Hepatocyte (in vitro differentiated cells): ENCODE data around the gene TIE1. TPM values are rescaled to one million over a fixed set of nuclear protein-coding genes. Genes with fewer than 3 reads are reported as not detected.
A peak's percentile ranks its signal among the peaks of the same experiment; 100 is the strongest.

Experiments used
- DNase-seq: peaks from one replicate; pipeline ENCODE4 v3.0.0-alpha.2; 2016; ENCODE audit warnings: low spot score
- H2AFZ ChIP-seq: fragments of 200-600 bp; sonication (generic); 2 replicates; pipeline ENCODE4 v1.6.0; 2016; ENCODE audit warnings: antibody characterized with exemption, mild to moderate bottlenecking
- H3K27ac ChIP-seq: fragments of 200-600 bp; sonication (generic); 2 replicates; pipeline ENCODE4 v1.5.1; 2016; ENCODE audit warnings: mild to moderate bottlenecking
- H3K27me3 ChIP-seq: fragments of 200-600 bp; sonication (generic); 2 replicates; pipeline ENCODE4 v1.6.1; 2016
- H3K36me3 ChIP-seq: fragments of 200-600 bp; sonication (generic); replicated peaks from 2 replicates; pipeline ENCODE4 v1.5.1; 2016; ENCODE audit warnings: low read depth; ENCODE audit not compliant: insufficient read depth
- H3K4me1 ChIP-seq: fragments of 200-600 bp; sonication (generic); 2 replicates; pipeline ENCODE4 v1.5.1; 2016; ENCODE audit warnings: mild to moderate bottlenecking, moderate library complexity; ENCODE audit not compliant: insufficient read depth
- H3K4me2 ChIP-seq: fragments of 200-600 bp; sonication (generic); 2 replicates; pipeline ENCODE4 v1.6.0; 2016
- H3K4me3 ChIP-seq: fragments of 200-600 bp; sonication (generic); 2 replicates; pipeline ENCODE4 v1.5.1; 2016; ENCODE audit warnings: mild to moderate bottlenecking
- H3K79me2 ChIP-seq: fragments of 200-600 bp; sonication (generic); 2 replicates; pipeline ENCODE4 v1.6.0; 2017; ENCODE audit warnings: mild to moderate bottlenecking
- H3K9me2 ChIP-seq: fragments of 200-600 bp; sonication (generic); replicated peaks from 2 replicates; pipeline ENCODE4 v1.6.0; 2017; ENCODE audit warnings: mild to moderate bottlenecking; ENCODE audit not compliant: insufficient read depth
- H3K9me3 ChIP-seq: fragments of 200-600 bp; sonication (generic); 2 replicates; pipeline ENCODE4 v1.5.1; 2016; ENCODE audit warnings: low read depth, mild to moderate bottlenecking
- H4K20me1 ChIP-seq: fragments of 200-600 bp; sonication (generic); 2 replicates; pipeline ENCODE4 v1.6.0; 2016; ENCODE audit warnings: mild to moderate bottlenecking; ENCODE audit not compliant: insufficient read depth, poor library complexity, severe bottlenecking
- CTCF ChIP-seq: fragments of 200-600 bp; sonication (generic); IDR thresholded peaks from 2 replicates; pipeline ENCODE4 v1.5.1; 2016; ENCODE audit warnings: antibody characterized with exemption, mild to moderate bottlenecking; ENCODE audit not compliant: poor library complexity
- EZH2 ChIP-seq: fragments of 200-600 bp; sonication (generic); IDR thresholded peaks from 2 replicates; pipeline ENCODE4 v1.6.1; 2016; ENCODE audit warnings: antibody characterized with exemption, mild to moderate bottlenecking, borderline replicate concordance
- EZH2phosphoT487 ChIP-seq: fragments of 200-600 bp; sonication (generic); IDR thresholded peaks from one replicate; pipeline ENCODE4 v1.6.1; 2018; ENCODE audit warnings: antibody characterized with exemption, mild to moderate bottlenecking, low read depth, moderate library complexity; ENCODE audit not compliant: unreplicated experiment, severe bottlenecking
- WGBS: methylation state at CpG from one replicate; pipeline ENCODE4 v1.1.6; 2016; ENCODE audit warnings: low lambda C conversion rate; ENCODE audit errors: missing lambda C conversion rate; 5-methylcytosine and 5-hydroxymethylcytosine counted together
- polyA plus RNA-seq: library from polyadenylated mRNA; unstranded; fragments of >200 nt; fragmentation: Nextera tagmentation; extraction: Ambion mirVana; gene quantifications from 2 replicates; pipeline ENCODE4 v1.2.1, GENCODE V29; 2016
- total RNA-seq: library from RNA; depleted of rRNA; stranded (reverse); fragments of >200 nt; gene quantifications from 2 replicates; pipeline ENCODE4 v1.2.3, GENCODE V29; 2014

The TIE1 gene
- total and polyA plus RNA-seq, 2 experiments from 2014 or later: 0.33 to 1.2 TPM

GRCh38 chr1:43296207-43296606 is 4.6 kb upstream of the TIE1 start:
- H3K9me3 ChIP-seq: no peaks in the 10 kb centered on the region
- no peak for DNase-seq
- no peaks in the 10 kb centered on the region for H3K79me2 ChIP-seq
- no peaks in the 10 kb centered on the region for H4K20me1 ChIP-seq
- H3K36me3 ChIP-seq: no peaks in the 10 kb centered on the region
- no peak overlapping the region for H3K4me3 ChIP-seq
- WGBS: 72% methylated on average over 1 of the region's 1 CpG
- H3K27ac ChIP-seq: peak overlapping the region; percentile 68
- TF ChIP-seq EZH2: no peak
- TF ChIP-seq EZH2phosphoT487: no peak
- no peak for TF ChIP-seq CTCF
- no peaks in the 10 kb centered on the region for H3K27me3 ChIP-seq
- H3K9me2 ChIP-seq: no peaks in the 10 kb centered on the region
- peak overlapping the region; percentile 60 for H2AFZ ChIP-seq
- peak overlapping the region; percentile 21 for H3K4me2 ChIP-seq
- H3K4me1 ChIP-seq: peaks cover 18% of the 10 kb centered on the region

GRCh38 chr1:43298055-43298454 is 2.7 kb upstream of the TIE1 start:
- no peaks in the 10 kb centered on the region for H3K79me2 ChIP-seq
- H3K9me2 ChIP-seq: no peaks in the 10 kb centered on the region
- H2AFZ ChIP-seq: no peak overlapping the region
- H3K4me2 ChIP-seq: no peak overlapping the region
- DNase-seq: no peak
- peaks cover 20% of the 10 kb centered on the region for H3K4me1 ChIP-seq
- no peak for TF ChIP-seq CTCF
- no peak for TF ChIP-seq EZH2
- TF ChIP-seq EZH2phosphoT487: no peak
- WGBS: 81% methylated on average over 1 of the region's 1 CpG
- no peaks in the 10 kb centered on the region for H3K9me3 ChIP-seq
- H3K36me3 ChIP-seq: no peaks in the 10 kb centered on the region
- H3K27me3 ChIP-seq: no peaks in the 10 kb centered on the region
- H3K27ac ChIP-seq: no peak overlapping the region
- H3K4me3 ChIP-seq: no peak overlapping the region
- H4K20me1 ChIP-seq: no peaks in the 10 kb centered on the region

- Histone ChIP-seq H2AFZ (no peak overlapping the region), H3K27ac (no peak overlapping the region)
These were observed 1.7 kb upstream of the TIE1 start for GRCh38 chr1:43299101-43299500.

More at GRCh38 chr1:43299101-43299500, 1.7 kb upstream of the TIE1 start:
- Histone ChIP-seq H4K20me1 (no peaks in the 10 kb centered on the region), H3K4me2 (no peak overlapping the region), H3K4me3 (no peak overlapping the region), H3K9me3 (no peaks in the 10 kb centered on the region), H3K79me2 (no peaks in the 10 kb centered on the region), H3K36me3 (no peaks in the 10 kb centered on the region), H3K4me1 (peaks cover 30% of the 10 kb centered on the region), H3K9me2 (no peaks in the 10 kb centered on the region), H3K27me3 (no peaks in the 10 kb centered on the region)
- TF ChIP-seq CTCF (no peak), EZH2phosphoT487 (no peak), EZH2 (no peak)
- DNase-seq: no peak
